NCI-H146 (cell line): Measurements from ENCODE around the gene KRT12.
"Not testable (repeated sequence)": the region's sequence is repeated elsewhere in the genome, so short reads cannot be mapped to it uniquely, and the experiment has no call there.

ENCODE experiments used
- DNase-seq: peaks from one replicate; lab custom pipeline; 2025; lab: John Stamatoyannopoulos, UW

The KRT12 gene

GRCh38 chr17:40883626-40884334, 16.8 kb upstream of the KRT12 start:
- no peak for DNase-seq

- no peak for DNase-seq
Measured at GRCh38 chr17:40883031-40883430, 16.0 kb upstream of the KRT12 start.

GRCh38 chr17:40879026-40879425, 12.0 kb upstream of the KRT12 start:
- no peak for DNase-seq

- DNase-seq = no peak
Measured at GRCh38 chr17:40878044-40878443, 11.0 kb upstream of the KRT12 start.

- no peak for DNase-seq
Measured at GRCh38 chr17:40873801-40874200, 6.8 kb upstream of the KRT12 start.

- DNase-seq = no peak
Measured at GRCh38 chr17:40873255-40873654, 6.2 kb upstream of the KRT12 start.

- DNase-seq = no peak
Measured at GRCh38 chr17:40872416-40872815, 5.4 kb upstream of the KRT12 start.

- no peak for DNase-seq
Measured at GRCh38 chr17:40871316-40871715, 4.3 kb upstream of the KRT12 start.

GRCh38 chr17:40870136-40870535, 3.1 kb upstream of the KRT12 start:
- DNase-seq = no peak

- no peak for DNase-seq
Measured at GRCh38 chr17:40864661-40865390, 2.2 kb downstream of the KRT12 start.

- no peak for DNase-seq
Measured at GRCh38 chr17:40862985-40863733, 3.9 kb downstream of the KRT12 start.

GRCh38 chr17:40859536-40859935, 7.5 kb downstream of the KRT12 start:
- no peak for DNase-seq

GRCh38 chr17:40858667-40859066, 8.4 kb downstream of the KRT12 start:
- not testable (repeated sequence) for DNase-seq

- no peak for DNase-seq
Measured at GRCh38 chr17:40857535-40857934, 9.5 kb downstream of the KRT12 start.

GRCh38 chr17:40854175-40854814, 12.7 kb downstream of the KRT12 start:
- DNase-seq = no peak

- no peak for DNase-seq
Measured at GRCh38 chr17:40852364-40852763, 14.7 kb downstream of the KRT12 start.

- DNase-seq = no peak
Measured at GRCh38 chr17:40850293-40850972, 16.6 kb downstream of the KRT12 start.

GRCh38 chr17:40849723-40850122, 17.3 kb downstream of the KRT12 start:
- no peak for DNase-seq

- DNase-seq = no peak
Measured at GRCh38 chr17:40848583-40849235, 18.3 kb downstream of the KRT12 start.

GRCh38 chr17:40846515-40847144, 20.4 kb downstream of the KRT12 start:
- no peak for DNase-seq

GRCh38 chr17:40844671-40845107, 22.3 kb downstream of the KRT12 start:
- DNase-seq = no peak
